Measurements from ENCODE around the gene TMEM132D. TPM values are rescaled to one million over a fixed set of nuclear protein-coding genes. Genes with fewer than 3 reads are reported as not detected.

The TMEM132D gene
- total RNA-seq, 1 donor from 2014 or later = 16.5 TPM

GRCh38 chr12:129687731-129688130 is 216.1 kb downstream of the TMEM132D start:
- H3K27ac Mint-ChIP-seq (ENCODE audit: unreplicated experiment) = no peak overlapping the region
- no peak for TF ChIP-seq CTCF (IDR thresholded peaks at IDR 0.05; ENCODE audit: partially characterized antibody, unreplicated experiment)
- no peak overlapping the region for H3K4me3 Mint-ChIP-seq (ENCODE audit: unreplicated experiment)
- H3K36me3 Mint-ChIP-seq (ENCODE audit: unreplicated experiment) = peaks cover 18% of the 10 kb centered on the region
- DNase-seq = no peak
- peaks cover 12% of the 10 kb centered on the region for H3K9me3 Mint-ChIP-seq (ENCODE audit: unreplicated experiment)
- no peaks in the 10 kb centered on the region for H3K27me3 Mint-ChIP-seq (ENCODE audit: unreplicated experiment)
- H3K4me1 Mint-ChIP-seq (ENCODE audit: low read depth, unreplicated experiment) = no peaks in the 10 kb centered on the region

GRCh38 chr12:129681830-129682229 is 222.0 kb downstream of the TMEM132D start:
- H3K4me1 Mint-ChIP-seq (ENCODE audit: low read depth, unreplicated experiment) = no peaks in the 10 kb centered on the region
- no peak overlapping the region for H3K27ac Mint-ChIP-seq (ENCODE audit: unreplicated experiment)
- no peak for DNase-seq
- peaks cover 13% of the 10 kb centered on the region for H3K36me3 Mint-ChIP-seq (ENCODE audit: unreplicated experiment)
- no peaks in the 10 kb centered on the region for H3K27me3 Mint-ChIP-seq (ENCODE audit: unreplicated experiment)
- H3K9me3 Mint-ChIP-seq (ENCODE audit: unreplicated experiment) = peaks cover 14% of the 10 kb centered on the region
- no peak for TF ChIP-seq CTCF (IDR thresholded peaks at IDR 0.05; ENCODE audit: partially characterized antibody, unreplicated experiment)
- H3K4me3 Mint-ChIP-seq (ENCODE audit: unreplicated experiment) = no peak overlapping the region

- no peak for TF ChIP-seq CTCF (IDR thresholded peaks at IDR 0.05; ENCODE audit: partially characterized antibody, unreplicated experiment)
- H3K27me3 Mint-ChIP-seq (ENCODE audit: unreplicated experiment) = no peaks in the 10 kb centered on the region
- H3K9me3 Mint-ChIP-seq (ENCODE audit: unreplicated experiment) = peaks cover 13% of the 10 kb centered on the region
- H3K4me3 Mint-ChIP-seq (ENCODE audit: unreplicated experiment) = no peak overlapping the region
- H3K27ac Mint-ChIP-seq (ENCODE audit: unreplicated experiment) = no peak overlapping the region
- H3K36me3 Mint-ChIP-seq (ENCODE audit: unreplicated experiment) = peaks cover 13% of the 10 kb centered on the region
- H3K4me1 Mint-ChIP-seq (ENCODE audit: low read depth, unreplicated experiment) = no peaks in the 10 kb centered on the region
- no peak for DNase-seq
These were observed 222.7 kb downstream of the TMEM132D start for GRCh38 chr12:129681151-129681550.

GRCh38 chr12:129676411-129676810 is 227.4 kb downstream of the TMEM132D start:
- no peak overlapping the region for H3K27ac Mint-ChIP-seq (ENCODE audit: unreplicated experiment)

GRCh38 chr12:129675947-129676346 is 227.9 kb downstream of the TMEM132D start:
- Mint-ChIP-seq H3K27me3 (ENCODE audit: unreplicated experiment) (no peaks in the 10 kb centered on the region), H3K4me3 (ENCODE audit: unreplicated experiment) (no peak overlapping the region), H3K4me1 (ENCODE audit: low read depth, unreplicated experiment) (no peaks in the 10 kb centered on the region), H3K36me3 (ENCODE audit: unreplicated experiment) (no peaks in the 10 kb centered on the region), H3K9me3 (ENCODE audit: unreplicated experiment) (peaks cover 7% of the 10 kb centered on the region), H3K27ac (ENCODE audit: unreplicated experiment) (no peak overlapping the region)
- DNase-seq = no peak
- TF ChIP-seq CTCF (IDR thresholded peaks at IDR 0.05; ENCODE audit: partially characterized antibody, unreplicated experiment) = no peak

More at GRCh38 chr12:129676411-129676810, 227.4 kb downstream of the TMEM132D start:
- no peak for TF ChIP-seq CTCF (IDR thresholded peaks at IDR 0.05; ENCODE audit: partially characterized antibody, unreplicated experiment)
- peaks cover 7% of the 10 kb centered on the region for H3K9me3 Mint-ChIP-seq (ENCODE audit: unreplicated experiment)
- no peaks in the 10 kb centered on the region for H3K4me1 Mint-ChIP-seq (ENCODE audit: low read depth, unreplicated experiment)
- no peaks in the 10 kb centered on the region for H3K36me3 Mint-ChIP-seq (ENCODE audit: unreplicated experiment)
- no peak overlapping the region for H3K4me3 Mint-ChIP-seq (ENCODE audit: unreplicated experiment)
- H3K27me3 Mint-ChIP-seq (ENCODE audit: unreplicated experiment) = no peaks in the 10 kb centered on the region
- DNase-seq = no peak
